HG03378 (cell line): Measurements from ENCODE around the gene CEP250.
"Not testable (repeated sequence)": the region's sequence is repeated elsewhere in the genome, so short reads cannot be mapped to it uniquely, and the experiment has no call there.

Experiments
- ATAC-seq: cut with Tn5 transposase; IDR thresholded peaks from one replicate; pipeline ENCODE4 v1.9.1; 2021; ENCODE audit warnings: mild to moderate bottlenecking, moderate library complexity; ENCODE audit not compliant: unreplicated experiment

The CEP250 gene

DNA sequence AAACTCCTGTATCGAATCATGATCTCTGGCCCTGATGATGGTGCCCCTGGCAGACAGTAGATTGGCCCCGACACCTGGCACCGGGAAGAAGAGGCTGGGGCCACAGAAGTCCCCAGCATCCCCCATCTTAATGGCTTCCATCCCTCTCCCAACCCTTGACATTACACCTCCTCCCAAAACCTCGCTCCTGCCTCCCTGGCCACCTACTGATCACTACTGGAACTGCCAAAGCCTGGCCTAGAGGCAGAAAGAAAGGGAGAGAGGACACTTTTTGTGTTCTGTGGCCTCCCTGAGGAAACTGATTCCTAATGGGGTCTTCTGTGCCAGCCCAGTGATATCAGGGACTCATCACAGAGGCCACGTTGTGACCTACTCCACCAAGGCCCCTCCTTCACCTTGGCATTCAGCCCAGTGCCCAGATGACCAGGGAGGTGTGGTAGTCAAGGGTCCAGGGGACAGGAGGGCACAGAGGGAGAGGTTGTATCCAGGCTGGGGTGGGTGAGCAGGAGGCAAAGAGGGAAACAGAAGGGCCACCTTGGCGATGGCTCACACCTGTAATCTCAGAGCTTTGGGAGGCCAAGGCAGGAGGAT is 68.0 kb downstream of the CEP250 start:
- no peak for ATAC-seq

- no peak for ATAC-seq
Observed at GRCh38 chr20:35525639-35526038, 70.2 kb downstream of the CEP250 start.

DNA sequence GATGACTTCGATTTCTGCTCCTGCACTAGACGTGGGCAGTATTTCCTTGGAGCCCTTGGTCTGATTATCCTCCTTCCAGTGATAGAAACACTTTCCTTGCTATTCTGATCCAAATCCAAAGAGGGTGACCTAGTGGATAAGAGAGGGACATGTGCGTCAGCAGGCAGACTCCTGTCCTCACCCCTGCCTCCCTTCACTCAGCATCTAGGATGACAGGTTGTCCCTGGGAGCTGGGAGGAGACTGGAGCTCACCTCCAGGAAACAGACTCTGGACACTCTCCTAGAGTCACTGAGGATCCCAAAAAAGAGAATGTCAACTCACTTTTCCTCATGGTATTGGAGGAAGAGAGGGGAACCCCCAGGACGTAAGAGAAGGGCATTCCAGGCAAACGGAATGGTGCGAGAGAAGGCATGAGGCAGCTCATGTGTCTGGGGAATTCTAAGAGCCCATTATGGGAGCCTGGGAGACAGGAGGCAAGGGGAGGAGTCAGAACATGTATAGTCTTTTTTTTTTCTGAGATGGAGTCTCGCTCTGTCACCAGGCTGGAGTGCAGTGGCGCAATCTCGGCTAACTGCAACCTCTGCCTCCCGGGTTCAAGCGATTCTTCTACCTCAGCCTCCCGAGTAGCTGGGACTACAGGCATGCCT is 71.8 kb downstream of the CEP250 start:
- ATAC-seq = no peak

GRCh38 chr20:35529552-35529951 is 74.2 kb downstream of the CEP250 start, which contains the start of gene C20orf173:
Gene C20orf173, minus strand, starts transcription at chr20:35529652. Its CDS starts 279 bp downstream, at chr20:35529373.
- no peak for ATAC-seq

DNA sequence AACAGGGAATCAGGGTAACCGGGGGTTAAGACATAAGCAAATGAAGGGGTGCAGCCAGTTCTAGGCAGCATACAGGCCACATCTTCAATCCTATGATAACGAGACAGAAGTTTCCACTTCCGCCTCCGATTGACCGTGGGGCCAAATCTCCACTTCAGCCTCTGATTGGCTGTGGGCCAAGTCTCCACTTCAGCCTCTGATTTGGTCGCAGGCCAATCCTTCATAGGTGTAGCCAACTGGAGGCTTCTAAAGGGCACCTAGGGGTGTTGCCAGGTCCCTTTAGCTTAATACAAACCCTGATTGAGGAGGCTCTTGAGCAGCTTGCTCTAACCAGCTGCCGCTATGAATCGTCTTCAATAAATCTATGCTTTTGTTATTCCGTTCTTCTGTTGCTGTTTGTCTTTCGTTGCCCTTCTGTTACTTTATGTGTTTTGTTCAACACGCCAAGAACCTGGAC is 84.4 kb downstream of the CEP250 start:
- no peak for ATAC-seq

DNA sequence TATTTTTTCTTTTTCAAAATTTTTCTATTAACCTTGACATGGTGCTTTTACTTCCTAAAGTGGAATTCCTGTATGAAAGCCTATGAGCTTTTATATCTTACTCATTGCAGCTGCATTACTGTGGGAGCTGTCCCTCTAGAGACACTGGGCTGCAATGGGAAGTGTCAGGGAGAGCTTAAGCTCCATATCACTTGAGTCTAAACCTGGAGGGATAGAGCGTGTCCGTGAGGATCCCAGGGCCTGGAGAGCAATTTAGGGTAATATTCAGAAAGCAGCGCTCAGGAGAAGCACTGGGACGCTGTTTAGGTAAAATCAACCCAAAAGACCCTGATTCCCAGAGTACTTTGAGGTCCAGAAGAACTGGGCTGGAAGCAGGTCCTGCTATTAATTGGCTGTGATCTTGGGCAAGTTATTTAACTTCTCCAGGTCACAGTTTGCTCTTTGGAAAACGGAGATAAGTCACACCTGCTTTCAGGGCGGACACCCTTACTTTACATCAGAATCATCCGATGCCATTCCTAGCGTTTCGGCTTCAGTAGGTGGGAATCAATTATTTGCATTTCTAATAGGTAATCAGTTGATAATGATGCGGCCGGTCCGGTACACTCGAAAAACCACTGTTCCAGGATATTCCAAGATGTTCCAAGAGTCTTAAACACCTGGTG is 85.9 kb downstream of the CEP250 start:
- ATAC-seq = no peak

- peak; percentile 70 for ATAC-seq
Observed at GRCh38 chr20:35541783-35542662, 86.6 kb downstream of the CEP250 start, which contains the start of gene ERGIC3. Gene ERGIC3, plus strand, starts transcription at chr20:35542078. Its CDS starts 20 bp downstream, at chr20:35542098.

GRCh38 chr20:35542990-35543389 is 87.6 kb downstream of the CEP250 start:
- ATAC-seq = no peak

DNA sequence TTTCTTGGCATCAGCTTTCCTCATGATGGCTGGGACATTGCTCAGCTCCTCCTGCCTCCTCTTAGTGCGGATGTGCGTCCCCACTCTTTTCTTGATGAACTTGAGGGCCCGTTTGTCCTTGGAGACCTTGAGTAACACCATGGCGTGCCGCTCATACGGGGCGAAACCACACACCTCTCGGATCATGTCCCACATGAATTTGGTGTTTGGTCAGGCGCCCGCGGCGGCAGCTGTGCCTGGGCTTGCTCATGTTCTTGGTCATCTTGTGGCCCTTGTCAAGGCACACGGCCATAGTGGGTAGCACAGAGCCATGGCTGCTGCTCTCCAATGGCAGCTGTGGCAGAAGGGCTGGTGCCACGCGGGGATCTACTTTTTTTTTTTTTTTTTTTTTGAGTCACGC is 89.0 kb downstream of the CEP250 start:
- no peak for ATAC-seq

GRCh38 chr20:35544941-35545340 is 89.5 kb downstream of the CEP250 start:
- not testable (repeated sequence) for ATAC-seq

GRCh38 chr20:35546127-35546526 is 90.7 kb downstream of the CEP250 start:
- no peak for ATAC-seq

- no peak for ATAC-seq
Observed at GRCh38 chr20:35547329-35547728, 91.9 kb downstream of the CEP250 start.

DNA sequence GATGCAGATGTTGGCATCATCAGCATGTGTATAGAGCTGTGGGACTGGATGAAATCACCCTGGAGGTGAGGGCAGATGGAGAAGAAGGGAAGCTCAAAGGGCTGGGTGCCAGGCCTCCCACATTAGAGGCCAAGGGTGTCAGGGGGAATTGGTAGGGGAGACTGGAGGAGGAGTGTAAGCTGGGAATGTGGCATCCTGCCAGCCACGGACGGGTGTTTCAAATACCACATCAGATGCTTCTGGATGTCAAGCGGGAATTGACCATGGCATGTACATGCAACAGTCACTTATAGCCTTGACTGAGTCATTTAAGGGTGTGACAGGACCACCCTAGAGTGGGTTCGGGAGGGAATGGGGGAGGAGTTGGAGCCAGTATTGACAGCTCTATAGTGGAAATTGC is 96.1 kb downstream of the CEP250 start:
- no peak for ATAC-seq

DNA sequence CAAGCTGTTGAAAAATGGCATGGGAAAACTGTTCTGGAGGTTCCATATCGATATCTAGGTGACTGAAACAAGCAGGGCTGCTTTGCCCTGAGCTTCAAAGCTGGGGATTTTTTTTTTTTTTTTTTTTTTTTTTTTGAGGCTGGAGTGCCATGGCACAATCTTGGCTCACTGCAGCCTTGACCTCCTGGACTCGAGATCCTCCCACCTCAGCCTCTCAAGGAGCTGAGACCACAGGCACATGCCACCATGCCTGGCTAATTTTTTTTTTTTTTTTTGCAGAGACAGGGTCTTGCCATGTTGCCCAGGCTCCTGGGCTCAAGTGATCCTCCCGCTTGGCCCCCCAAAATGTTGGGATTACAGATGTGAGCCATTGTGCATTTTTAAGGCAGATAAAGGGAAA is 97.5 kb downstream of the CEP250 start:
- ATAC-seq = no peak

DNA sequence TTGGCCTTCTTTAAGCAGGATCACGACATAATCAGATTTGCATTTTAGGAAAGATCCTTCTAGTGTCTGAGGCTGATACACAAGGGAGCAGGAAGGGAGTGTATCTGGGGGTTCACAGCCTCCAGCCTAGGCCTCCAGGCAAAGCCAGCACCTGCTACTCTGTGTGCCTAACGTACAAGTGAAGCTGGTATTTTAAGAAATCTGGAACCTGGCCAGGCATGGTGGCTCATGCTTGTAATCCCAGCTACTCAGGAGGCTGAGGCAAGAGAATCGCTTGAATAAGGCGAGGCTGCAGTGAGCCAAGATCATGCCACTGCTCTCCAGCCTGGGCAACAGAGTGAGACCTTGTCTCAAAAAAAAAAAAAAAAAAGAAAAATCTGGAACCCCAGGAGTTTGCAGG is 100.1 kb downstream of the CEP250 start:
- not testable (repeated sequence) for ATAC-seq

DNA sequence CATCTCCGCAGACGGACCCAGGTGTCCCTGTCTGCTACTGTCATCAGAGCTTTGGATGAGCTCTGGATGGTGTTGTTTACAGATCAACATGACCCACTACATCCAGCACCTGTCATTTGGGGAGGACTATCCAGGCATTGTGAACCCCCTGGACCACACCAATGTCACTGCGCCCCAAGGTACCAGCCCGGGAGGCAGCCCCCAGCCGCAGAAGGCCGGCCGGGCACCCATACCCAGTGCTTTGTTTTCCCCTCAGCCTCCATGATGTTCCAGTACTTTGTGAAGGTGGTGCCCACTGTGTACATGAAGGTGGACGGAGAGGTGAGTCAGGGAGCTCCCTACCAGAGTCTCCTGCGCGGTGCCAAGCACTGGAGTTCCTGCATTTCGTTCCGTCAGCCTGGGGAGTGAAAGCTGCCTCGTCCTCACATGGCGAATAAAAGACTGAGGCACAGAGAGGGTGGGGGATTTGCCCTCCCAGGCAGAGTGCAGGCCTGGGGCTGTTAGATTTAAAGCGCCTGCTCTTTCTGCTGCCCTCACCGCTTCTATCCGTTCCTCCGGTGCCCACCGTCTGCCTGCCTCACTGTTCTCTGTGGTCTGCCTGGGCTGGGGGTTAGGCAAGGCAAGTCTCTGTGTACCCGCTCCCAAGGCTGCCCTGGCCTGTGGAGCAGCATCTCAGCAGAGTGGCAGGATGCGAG is 100.7 kb downstream of the CEP250 start:
- ATAC-seq = no peak

DNA sequence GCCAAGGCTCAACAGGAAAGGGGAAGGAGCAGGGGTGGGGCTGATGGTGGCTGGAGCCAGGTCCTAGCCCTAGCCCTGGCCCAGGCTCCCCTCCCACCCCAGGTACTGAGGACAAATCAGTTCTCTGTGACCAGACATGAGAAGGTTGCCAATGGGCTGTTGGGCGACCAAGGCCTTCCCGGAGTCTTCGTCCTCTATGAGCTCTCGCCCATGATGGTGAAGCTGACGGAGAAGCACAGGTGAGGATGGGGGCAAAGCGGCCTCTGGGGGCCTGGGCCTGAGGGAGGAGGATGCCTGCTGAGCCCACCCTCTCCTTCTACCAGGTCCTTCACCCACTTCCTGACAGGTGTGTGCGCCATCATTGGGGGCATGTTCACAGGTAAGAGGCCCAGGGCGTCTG is 101.5 kb downstream of the CEP250 start:
- ATAC-seq = no peak

DNA sequence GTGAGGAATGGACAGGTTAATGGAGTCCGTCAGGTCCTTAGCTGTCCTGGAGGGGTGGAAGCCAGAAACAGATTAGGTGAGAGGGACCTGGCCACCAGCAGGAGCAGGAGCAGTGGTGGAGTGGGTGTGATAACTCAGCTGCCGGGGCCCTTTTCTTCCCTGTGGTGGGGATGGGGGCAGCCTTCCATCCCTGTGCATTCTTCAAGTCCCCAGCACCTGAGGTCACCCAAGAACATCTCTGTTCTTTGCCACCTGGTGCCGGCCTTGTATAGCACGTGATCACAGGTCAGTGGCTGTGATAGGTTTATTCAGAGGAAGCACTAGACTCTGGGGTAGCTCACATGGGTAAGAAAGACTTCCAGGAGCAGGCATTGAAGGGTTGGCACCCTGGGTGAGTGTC is 103.1 kb downstream of the CEP250 start:
- ATAC-seq = no peak

GRCh38 chr20:35559042-35559693 is 103.8 kb downstream of the CEP250 start:
- ATAC-seq = no peak

GRCh38 chr20:35560105-35560511 is 104.7 kb downstream of the CEP250 start:
- ATAC-seq = no peak
